Measurements from ENCODE around the gene ZNF20.
"Not testable (repeated sequence)": the region's sequence is repeated elsewhere in the genome, so short reads cannot be mapped to it uniquely, and the experiment has no call there.

Gene ZNF20

DNA sequence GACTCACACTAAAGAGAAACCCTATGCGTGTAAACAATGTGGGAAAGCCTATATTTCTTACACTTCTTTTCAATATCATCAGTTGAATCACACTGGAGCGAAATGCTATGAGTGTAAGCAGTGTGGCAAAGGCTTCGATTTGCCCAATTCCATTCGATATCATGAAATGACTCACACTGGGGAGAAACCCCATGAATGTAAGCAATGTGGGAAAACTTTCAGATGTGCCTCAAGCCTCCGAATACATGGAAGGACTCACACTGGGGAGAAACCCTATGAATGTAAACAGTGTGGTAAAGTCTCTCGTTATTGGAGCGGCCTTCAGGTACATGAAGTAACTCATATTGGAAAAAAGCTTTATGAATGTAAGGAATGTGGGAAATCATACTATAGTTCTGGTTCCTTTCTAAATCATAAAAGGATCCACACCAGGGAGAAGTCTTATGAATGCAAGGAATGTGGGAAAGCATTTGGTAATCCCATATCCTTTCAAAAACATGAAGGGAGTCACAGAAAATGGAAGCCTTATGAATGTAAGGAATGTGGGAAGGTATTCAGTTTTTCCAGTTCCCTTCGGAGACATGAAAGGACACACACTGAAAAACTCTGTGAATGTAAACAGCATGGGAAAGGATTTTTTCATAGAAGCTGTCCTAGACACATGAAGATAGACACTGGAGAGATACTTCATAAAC lies 28.1 kb downstream of the ZNF20 start:
- no peak for DNase-seq

DNA sequence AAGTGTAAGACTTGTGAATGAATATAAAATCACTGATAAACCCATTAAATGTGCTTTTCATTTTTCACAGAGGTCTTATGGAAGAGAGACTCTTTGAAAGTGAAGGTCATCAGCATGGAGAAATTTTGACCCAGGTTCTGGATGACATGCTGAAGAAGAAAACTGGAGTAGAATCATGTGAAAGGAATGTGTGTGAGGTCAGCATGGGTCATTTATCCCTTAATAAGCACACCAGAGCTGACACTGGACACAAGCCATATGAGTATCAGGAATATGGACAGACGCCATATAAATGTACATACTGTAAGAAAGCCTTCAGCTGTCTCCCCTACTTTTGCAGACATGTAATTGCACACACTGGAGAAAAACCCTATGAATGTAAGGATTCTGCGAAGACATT lies 29.0 kb downstream of the ZNF20 start:
- DNase-seq = no peak

DNA sequence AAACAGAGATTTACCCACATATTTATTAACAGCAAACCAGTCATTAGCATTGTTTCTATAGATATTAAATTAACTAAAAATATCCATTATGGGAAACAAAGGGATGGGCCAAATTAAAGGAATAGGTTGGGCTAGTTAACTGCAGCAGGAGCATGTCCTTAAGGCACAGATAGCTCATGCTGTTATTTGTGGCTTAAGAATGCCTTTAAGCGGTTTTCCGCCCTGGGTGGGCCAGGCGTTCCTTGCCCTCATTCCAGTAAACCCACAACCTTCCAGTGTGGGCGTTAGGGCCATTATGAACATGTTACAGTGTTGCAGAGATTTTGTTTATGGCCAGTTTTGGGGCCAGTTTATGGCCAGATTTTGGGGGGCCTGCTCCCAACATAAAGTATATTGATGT lies 36.2 kb downstream of the ZNF20 start:
- DNase-seq = not testable (repeated sequence)

DNA sequence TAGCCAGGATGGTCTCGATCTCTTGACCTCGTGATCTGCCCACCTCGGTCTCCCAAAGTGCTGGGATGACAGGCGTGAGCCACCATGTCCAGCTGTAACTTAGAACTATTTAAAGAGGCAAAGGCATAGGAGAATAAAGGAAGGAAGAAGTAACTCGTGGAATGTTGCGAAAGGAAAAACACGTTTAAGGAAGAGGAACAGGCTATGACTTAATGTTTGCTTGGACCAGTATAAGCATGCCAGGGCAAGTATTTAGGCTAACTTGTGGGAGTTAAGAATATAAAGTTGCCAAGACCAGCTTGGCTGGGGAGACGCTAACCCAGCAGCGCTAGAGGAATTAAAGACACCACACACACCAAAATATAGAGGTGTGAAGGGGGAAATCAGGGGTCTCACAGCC lies 42.1 kb downstream of the ZNF20 start:
- no peak for DNase-seq

DNA sequence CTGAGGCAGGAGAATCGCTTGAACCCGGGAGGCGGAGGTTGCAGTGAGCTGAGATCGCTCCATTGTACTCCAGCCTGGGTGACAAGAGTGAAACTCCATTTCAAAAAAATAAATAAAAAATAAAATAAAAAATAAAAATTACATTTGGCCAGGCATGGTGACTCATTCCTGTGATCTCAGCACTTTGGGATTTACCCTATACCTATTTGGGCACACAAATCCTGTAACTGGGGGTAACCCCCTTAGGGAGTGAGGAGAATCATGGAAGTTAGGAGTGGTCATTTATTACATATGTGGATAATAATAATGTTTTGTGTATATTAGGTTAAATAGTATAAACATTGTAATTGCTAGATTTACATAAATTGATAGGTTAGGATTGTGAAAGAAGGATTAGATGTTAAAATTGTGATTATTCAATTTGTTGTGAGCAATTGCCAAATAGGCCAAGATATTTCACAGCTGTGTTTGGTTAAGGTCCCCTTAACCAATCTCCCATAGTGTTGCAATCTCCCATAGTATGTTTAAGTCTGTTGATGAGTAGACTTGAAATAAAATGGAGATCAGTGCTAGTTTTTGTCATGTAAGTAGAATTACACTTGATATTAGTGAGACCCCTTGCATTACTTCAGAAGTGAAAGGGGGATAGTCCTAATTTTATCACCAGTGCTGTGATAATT lies 44.9 kb downstream of the ZNF20 start:
- no peak for DNase-seq

DNA sequence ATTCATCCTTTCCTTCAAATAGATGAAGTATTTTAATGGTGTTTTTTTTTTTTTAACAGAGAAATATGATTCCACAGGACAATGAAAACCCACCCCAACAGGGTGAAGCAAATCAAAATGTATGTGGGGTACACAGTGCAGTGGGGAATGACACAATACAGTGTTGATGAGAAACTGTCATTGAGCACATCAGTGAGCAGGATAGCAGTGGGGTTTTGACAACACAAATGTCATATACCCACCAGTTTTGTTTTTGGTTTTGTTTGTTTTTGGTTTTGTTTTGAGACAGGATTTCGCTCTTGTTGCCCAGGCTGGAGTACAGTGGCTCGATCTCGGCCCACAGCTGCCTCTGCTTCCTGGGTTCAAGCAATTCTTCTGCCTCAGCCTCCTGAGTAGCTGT lies 46.4 kb downstream of the ZNF20 start:
- no peak for DNase-seq

DNA sequence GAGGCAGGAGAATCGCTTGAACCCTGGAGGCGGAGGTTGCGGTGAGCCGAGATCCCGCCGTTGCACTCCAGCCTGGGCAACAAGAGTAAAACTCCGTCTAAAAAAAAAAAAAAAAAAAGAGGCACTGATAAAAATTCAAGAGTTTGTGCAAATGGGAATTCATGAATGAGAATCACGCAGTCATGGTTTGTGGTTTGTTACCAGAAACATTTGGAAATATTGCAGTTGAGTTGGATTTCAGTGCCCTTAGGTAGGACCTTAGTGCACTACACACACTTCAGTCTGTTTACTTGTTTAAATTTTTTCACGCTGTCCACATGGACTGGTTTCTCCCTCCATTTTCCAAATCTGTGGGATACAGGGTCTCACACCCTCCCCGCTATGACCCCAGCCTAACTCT lies 47.2 kb downstream of the ZNF20 start:
- no peak for DNase-seq

DNA sequence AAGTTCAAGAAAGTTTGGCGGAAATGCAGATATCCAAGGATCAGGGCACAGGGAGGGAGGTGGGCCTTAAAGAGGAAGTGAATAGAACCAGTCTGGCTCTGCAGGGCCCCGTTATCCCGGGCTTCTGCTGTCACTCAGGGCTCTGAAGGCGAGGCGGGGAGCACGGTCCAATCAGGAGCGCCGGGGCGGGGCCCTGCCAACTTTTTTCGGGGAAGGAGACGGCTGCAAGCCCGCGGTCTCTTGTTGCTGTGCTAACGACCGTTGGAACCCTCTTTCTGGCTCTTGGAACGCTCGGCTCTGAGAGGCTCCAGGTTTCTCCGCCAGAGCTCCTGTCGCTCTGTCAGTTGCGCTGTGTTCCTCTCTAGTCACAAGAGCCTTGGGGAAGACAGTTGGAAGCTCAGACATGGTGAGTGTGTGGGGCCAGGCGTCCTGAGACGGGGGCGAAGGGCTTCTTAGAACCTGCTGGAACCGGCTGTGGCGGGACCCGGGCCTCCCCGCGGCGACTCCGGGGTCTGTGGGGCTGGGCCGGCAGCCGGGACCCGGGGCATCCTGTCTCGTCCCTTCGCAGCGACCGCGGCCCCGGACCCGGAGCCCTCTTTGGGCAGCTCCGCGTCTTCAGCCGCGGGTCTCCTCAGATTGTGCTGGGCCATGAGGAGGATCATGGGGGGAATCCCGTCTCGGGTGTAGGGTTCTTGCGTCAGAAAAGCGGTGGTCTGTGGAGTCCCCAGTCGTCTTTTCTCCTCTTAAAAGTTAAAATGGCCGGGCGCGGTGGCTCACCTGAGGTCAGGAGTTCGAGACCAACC lies 47.9 kb downstream of the ZNF20 start:
- peak; percentile 76 for DNase-seq

DNA sequence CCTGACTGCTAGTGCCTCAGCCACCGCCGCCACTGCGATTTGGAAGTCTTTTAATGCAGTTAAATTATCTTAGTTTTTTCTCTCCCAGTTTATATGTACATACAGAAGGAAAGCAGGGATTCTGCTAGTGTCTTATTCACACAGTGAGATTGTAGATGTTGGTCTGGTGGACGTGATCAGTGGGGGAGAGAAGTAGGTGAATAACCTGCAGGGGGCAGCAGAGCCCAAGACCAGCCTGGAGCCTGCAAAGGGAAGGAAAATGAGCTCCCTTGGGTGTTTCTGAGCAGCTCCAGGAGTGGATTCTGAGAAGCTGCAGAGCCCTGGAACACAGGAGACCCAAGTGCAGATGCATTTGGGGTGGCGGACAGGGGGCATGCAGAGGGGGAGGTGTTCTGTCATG lies 49.3 kb downstream of the ZNF20 start:
- peak; percentile 48 for DNase-seq

DNA sequence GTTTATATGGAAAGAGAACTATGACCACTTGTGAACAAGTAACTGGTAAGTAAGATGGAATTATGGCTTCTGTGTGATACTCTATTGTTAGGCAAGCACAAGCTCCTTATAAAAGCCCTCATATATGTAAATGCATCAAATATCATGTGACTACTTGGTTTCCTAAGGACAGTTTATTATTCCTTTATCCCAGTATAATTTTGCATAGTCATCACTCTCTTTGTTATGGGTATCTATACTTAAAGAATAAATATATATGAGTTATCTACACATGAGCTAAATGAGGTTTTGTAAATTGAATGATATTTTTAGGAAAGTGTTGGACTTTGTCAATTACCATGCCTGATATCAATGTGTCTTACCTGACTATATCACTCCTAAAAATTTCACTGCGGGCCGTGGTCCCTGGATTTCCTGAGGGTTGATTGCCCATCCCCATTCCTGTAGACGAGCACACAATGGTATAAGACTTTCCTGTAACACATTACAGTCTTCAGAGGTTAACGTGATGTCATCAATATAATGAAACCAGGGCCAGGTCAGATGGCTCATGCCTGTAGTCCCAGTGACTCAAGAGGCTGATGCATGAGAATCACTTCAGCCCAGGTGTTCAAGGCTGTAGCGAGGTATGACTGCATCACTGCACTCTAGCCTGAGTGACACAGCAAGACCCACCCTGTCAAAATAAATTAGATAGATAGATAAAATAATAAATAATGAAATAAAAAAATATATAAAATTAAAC lies 54.9 kb downstream of the ZNF20 start:
- DNase-seq = no peak

DNA sequence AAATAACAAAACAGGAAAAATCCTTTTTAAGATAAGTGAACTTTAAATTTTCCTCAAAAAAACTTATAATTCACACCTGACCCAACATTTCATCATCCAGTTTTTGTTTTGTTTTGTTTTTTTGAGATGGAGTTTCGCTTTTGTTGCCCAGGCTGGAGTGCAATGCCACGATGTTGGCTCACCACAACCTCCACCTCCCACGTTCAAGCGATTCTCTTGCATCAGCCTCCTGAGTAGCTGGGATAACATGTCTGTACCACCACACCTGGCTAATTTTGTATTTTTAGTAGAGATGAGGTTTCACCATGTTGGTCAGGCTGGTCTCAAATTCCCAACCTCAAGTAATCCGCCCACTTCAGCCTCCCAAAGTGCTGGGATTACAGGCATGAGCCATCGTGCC lies 56.8 kb downstream of the ZNF20 start:
- not testable (repeated sequence) for DNase-seq

Data from midbrain (tissue), 1 donor.